HG03354 (cell line): ENCODE measurements around the gene CPXM1.
"Not testable (repeated sequence)": the region's sequence is repeated elsewhere in the genome, so short reads cannot be mapped to it uniquely, and the experiment has no call there.

ENCODE experiments used
- ATAC-seq: cut with Tn5 transposase; IDR thresholded peaks from one replicate; pipeline ENCODE4 v1.9.1; 2021; ENCODE audit warnings: mild to moderate bottlenecking; ENCODE audit not compliant: unreplicated experiment, poor library complexity, severe bottlenecking

The CPXM1 gene

DNA sequence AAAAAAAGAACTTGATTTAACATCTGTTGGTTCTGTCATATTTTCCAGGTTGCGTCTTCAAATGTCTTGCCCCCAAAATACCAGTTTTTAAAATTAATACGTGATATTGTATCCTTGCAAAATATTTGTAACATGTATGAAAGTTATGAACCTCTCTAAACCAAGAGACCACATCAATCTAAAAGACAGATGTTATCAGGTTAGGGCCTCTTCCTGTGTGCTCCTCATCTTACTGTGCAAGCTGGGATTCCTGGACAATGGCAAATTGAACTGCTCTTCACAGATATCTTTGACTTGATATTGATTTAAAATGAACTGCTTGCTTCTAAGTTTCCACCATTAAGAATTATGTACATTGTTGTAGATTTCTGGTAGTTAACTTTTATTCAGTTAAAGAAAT is 25.3 kb upstream of the CPXM1 start:
- no peak for ATAC-seq

DNA sequence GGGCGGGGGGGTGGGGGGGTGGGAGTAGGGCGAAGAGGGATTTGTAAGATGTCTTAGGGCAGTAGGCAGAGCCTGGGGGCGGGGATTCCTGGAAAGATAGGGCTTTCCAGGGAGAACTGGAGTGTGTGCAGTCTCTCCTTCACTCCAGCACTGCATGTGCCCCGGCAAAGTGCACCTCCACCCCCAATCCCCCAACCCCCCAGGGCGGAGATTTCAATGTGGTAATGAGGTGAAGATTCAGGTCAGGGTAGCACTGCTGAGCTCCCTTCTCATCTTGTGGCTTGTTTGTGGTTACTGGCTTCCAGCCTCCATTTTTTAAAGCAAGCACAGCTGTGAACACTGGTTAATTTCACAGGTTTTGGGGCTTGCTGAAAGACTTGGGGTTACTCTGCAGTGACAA is 21.6 kb upstream of the CPXM1 start:
- no peak for ATAC-seq

DNA sequence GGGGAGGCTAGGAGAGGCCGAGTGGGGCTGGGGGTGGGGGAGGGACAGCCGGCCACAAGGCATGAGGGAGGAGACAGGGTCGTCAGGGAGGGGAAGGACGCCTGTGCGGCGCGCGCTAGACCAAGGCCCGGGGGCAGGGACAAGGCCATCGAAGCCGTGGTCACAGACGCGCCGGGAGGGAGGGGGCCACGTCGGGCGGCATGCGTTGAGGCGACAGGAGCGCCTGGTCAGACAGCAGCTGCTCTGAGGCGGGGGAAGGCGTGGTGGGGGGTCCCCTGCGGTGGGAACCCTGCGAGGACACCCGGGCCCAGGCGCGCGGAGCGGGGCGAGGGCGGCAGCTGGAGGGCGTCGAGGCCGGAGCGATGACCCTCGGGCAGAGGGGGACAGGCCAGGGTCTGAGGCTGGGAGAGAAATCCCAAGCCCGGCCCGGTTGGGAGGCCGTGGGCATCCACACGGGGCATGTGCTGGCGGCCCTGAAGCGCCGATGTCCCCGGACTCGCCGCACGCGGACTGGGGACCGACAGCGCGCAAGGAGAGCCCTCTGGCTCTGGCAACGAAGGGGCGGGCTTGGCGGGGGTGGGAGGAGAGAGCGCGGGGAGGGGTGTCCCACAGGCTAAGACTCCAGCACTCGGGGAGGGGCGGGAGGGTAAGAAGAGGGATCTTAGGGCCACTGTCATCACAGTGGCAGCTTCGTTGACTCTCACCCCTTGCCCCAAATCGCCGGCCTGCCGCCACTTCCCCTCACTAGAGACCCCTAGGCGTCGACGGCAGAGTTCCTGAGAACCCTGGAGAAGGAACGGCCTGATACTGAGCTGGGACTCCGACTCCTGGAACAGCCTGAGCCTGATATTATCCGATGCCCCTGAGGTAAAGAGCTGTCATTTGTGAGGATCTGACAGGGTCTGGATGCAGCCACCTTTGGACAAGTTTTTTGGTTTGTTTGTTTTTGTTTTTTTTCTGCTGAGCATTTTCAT is 20.8 kb upstream of the CPXM1 start:
- ATAC-seq, result no peak

DNA sequence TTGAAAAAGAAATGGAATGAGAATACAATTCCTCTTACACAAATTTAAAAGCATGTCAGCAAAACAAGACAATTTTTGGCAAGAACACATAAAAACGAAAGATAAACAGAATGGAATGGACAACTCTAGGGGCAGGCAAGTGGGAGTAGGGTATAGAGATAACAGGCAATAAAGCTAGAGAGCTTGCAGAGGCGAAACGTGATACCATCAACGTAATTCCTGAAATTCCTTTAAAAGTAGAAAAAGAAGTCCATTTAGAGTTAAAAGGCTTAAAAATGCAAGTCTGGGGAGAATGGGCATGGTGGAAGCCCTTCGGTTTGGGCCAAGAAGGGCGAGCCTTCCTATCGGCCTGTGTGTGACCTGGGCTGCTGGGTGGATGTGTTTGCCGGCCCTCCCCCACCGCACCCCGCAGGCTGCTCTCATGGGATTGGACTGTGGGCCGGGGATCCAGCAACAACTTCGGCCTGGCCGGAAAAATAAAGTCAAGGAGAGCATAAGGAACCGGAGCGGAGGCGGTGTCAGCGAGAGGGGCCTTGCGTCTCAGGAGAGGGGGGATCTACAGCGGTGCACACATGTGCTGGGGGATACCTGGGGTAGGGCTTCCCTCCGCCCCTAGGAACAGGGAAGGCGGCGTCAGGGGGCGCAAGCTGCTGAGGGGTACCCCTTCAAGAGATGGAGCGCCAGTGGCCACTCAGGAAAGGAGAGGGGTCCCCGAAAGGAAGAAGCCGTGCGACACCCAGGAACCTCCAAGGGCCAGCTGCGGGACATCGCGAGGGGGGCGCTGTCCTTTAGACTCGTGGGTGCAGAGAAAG is 19.9 kb upstream of the CPXM1 start:
- ATAC-seq, result no peak

DNA sequence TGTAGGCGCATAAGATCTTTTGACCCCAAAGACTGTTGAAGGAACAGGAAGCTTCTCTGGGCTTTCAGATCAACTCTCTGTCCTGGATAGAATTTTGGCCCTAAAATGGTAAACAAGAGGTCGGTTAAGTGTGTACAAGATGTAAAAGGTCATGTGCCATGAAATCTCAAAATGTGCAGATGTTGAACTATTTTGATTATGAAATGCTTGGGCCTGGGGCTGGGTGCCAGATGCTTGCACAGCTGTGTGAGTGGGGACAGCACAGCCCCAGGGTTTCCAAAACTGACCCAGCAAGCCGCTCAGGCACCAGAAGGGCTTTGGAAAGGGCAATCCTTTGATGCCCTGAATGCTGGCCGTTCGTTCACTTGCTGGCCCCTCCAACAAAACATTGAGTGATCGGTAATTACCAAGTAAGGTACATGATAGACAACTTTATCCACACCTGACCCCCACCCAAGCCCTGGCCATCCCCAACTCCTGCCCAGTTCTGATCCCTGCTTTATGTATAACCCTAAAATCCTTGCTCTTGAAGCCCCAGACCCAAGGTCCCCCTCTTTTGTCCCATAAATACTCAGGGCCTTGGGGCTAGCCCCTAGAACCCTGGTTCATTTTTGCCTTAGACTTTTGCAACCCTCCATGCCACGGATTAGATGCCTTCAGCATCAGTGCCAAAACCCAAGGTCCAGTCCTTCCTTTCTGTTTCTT is 17.6 kb upstream of the CPXM1 start:
- no peak for ATAC-seq

DNA sequence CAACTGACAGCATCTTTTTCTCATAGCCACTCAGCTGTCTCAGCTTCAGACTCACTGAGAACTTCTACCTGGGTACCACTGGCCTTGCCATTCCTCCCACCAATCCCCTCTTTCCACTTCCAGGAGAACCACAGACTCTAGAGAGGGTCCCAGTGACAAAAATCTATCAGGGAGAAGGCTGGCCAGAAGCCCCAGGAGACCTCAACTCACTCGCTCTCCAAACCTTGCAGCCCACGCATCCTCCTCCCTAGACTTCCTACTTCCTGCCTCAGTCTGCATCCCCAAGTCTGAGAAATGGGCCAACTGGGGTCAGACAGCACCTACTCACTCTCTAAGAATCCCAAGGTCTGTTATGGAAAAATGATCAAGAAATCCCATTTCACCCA is 16.9 kb upstream of the CPXM1 start:
- ATAC-seq, result no peak

DNA sequence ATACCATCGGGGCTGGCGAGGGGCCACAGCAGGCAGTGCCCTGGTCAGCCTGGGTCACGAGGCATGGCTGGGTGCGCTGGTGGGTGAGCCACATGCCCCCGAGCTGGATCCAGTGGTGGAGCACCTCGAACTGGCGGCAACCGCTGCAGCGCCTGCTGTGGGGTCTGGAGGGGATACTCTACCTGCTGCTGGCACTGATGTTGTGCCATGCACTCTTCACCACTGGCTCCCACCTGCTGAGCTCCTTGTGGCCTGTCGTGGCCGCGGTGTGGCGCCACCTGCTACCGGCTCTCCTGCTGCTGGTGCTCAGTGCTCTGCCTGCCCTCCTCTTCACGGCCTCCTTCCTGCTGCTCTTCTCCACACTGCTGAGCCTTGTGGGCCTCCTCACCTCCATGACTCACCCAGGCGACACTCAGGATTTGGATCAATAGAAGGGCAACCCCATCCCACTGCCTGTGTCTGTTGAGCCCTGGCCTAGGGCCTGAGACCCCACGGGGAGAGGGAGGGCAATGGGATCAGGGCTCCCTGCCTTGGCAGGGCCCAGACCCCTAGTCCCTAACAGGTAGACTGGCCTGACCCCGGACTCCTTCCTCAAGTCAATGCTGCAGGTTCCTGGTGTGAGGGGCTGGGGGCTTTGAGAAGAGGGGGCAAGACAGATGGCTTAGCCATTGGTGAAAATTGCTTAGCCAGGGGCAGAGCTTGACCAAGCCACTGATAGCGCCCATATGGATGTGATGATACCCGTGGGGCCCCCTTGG is 16.3 kb upstream of the CPXM1 start:
- no peak for ATAC-seq

DNA sequence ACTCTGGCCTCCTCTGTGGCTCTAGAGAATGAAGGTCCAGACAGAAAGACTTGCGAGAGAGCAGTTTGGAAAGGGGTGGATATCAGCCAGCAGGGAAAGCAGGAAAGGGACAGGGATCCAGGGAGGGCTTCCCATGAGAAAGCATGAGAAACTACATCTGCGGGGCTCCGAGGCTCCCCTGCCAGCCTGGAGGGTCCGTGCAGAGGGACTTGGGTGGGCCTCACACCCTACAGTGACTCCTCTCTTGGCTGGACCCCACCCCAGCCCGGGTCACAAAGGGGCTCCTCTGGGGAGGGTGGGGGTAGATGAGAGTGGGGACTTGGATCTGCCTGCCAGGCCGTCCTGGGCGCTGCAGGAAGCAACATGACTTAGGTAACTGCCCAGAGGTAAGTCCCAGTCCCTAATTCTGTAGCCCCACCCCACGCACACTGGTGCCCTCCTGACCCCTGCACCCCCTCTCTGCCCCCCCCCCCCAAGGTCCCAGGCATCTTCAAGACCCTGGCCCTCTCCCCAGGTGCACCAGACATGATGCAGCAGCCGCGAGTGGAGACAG is 15.7 kb upstream of the CPXM1 start, which contains the start of gene TMEM239:
Gene TMEM239, plus strand, starts transcription at position 335 of the 553 bp plus-strand sequence. Its CDS starts 191 bp downstream, at position 526.
- no peak for ATAC-seq

DNA sequence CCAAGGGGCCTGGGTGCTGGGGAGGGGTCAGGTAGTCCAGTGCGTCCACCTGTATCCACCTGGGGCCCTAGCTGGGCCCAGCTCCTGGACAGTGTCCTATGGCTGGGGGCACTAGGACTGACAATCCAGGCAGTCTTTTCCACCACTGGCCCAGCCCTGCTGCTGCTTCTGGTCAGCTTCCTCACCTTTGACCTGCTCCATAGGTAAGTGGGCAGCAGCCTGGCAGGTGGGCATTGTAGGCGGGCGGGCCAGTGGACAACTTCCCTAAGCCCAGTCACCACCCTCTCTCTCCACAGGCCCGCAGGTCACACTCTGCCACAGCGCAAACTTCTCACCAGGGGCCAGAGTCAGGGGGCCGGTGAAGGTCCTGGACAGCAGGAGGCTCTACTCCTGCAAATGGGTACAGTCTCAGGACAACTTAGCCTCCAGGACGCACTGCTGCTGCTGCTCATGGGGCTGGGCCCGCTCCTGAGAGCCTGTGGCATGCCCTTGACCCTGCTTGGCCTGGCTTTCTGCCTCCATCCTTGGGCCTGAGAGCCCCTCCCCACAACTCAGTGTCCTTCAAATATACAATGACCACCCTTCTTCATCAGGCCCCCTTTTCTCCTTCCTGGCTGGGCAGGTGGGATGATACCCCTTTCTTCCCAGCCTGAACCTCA is 14.9 kb upstream of the CPXM1 start:
- ATAC-seq, result no peak

DNA sequence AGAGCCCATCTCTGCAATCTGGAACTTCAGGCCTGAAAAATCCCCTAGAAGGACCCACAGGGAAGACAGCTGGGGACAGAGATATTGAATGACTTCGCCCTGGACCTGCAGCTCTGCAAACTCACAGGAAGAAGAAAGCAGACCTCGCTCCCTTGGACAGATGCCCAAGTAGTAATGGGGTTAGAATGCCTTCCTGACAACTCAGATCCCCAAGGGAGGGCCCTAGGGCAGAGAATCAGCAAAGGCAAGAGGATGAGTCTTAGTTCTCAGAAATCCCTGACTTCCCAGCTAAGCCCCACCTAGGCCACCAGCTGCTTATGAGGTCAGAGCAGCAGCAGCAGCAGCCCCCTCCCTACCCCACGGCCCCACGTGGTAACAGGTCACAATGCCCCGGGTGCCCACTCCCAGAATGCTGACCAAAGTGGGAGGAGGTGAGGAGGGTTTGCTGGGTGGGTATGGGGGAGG is 14.2 kb upstream of the CPXM1 start, which contains the start of gene C20orf141:
Gene C20orf141, plus strand, starts transcription at position 401 of the 465 bp plus-strand sequence. CDS start 198 bp downstream, outside the sequence.
- no peak for ATAC-seq

DNA sequence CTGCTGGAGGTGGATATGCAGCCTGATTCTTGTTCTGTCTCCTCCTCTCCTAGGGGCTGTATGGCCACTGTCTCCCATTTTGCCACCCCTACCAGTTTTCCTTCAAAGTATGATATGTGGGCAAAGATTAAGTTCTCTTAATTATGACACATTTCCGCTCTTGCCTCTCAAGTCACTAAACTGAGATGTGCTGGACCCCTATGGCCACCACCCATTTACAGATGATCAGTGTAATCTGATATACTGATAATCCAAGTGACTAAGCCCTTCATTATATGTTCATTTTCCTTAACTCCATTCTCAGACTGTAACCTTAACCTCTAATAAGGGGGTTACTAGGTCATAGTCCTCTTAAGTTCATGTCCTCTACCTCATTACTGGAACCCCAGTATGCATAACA is 13.6 kb upstream of the CPXM1 start:
- no peak for ATAC-seq

DNA sequence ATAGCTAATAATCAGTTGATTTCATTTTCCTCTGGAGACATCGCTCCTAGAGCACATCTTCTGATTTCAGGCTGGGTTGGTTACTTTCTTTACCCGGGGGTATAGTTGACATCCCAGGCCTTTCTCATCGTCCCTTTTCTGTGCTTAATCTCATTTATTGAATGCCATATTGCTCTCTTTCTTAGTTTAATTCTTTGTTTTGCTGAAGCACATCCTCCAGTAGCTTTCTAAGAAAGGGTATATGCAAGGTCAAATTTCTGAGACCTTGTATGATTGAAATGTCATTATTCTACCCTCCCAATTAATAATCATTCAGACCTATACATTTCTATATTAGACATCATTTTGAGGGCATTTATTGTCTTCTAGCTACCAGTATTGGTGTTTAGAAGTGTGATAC is 11.8 kb upstream of the CPXM1 start:
- ATAC-seq, result no peak

DNA sequence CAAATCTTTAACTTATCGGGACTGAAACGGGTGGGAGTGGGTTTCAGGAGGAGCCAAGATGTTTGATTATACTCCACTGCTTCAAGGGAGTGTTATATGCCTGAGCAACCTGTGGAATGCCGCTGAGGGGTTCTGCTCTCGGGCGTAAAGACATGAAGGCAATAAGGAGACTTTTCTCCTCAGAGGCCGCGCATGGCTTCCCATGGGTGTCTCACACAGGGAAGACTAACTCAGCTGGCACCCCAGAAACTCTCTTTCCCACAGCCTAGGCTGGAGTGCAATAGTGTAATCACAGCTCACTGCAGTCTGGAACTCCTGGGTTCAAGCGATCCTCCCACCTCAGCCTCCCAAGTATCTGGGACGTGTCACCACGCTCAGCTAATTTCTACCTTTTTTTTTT is 9.3 kb upstream of the CPXM1 start:
- ATAC-seq, result no peak

DNA sequence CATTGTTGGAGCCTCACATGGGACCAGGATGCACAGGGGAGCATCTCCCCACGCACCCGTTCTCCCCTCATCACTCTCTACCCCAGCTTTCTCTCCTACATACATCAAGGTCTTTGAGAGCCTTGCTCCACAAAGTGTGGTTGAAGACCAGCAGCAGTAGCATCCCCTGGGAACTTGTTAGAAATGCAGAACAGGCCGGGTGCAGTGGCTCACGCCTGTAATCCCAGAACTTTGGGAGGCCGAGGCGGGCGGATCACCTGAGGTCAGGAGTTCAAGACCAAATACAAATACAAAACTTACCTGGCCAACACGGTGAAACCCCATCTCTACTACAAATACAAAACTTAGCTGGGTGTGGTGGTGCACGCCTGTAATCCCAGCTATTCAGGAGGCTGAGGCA is 7.5 kb upstream of the CPXM1 start:
- not testable (repeated sequence) for ATAC-seq

DNA sequence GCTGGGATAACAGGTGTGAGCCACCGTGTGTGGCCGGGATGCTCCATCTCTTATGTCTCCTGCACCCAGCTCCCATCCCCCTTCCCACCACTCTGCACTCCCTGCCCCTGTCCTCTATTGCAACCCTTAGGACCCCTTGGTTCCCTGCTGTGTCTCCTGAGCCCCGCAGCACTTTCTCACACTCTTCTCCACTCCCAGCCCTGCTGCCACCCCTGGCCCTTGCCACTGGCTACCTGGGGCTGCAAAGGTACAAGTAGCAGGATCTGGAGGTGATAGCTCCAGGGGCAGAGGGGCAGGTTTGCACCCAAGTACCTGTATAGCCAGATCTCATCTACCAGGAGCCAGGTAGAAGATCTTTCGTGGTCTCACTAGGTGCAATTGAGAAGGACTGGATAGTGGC is 6.6 kb upstream of the CPXM1 start:
- no peak for ATAC-seq

DNA sequence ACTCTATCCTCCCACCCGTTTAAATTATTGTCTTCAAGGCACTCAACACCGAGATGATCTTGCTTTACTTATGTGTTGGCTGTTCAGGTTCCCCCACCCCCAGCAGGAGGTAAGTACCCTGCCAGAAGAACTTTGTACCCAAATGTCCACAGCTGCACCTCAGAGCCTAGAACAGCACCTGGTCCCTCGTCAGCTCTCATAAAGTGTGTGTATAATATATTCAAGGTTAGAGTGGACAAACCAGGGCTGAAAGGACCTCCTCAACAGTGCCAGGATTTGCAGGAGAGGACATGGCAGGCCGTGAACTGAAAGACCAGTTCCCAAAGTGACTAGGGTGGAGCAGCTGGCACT is 5.9 kb upstream of the CPXM1 start:
- no peak for ATAC-seq

DNA sequence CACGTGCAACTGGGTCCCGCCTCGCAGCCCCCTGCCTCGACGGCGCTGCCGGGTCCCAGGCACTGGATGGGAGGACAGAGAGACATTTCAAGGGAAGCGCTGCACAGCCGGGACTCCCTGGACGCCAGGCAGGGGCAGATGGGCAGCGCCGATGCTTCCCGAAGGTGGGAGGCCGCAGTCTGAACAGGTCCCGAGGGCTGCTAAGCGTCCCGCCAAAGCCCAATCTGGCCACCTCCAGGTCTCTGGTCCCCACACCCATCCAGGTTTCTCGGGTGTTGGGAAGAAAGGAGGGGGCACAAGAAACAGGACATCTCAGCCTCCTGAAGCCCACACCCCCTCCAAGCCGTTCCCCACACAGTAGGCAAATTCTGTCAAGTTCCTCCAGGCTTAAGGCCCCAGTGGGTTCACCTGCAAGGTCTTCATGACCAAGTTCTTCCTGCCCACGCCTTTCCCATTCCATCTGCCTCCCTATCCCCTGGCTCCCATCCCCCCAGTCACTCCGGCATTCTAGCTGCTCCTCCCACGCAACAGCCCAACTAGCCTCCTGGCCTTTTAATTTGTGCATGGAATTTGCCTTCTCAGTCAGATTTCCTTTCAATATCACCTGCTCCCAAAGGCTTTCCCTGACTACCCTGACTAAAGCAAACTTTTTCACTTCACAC is 5.4 kb upstream of the CPXM1 start:
- no peak for ATAC-seq
